Forelimb muscle (tissue), 1 donor: ENCODE data around the gene PSMC3IP. TPM values are rescaled to one million over a fixed set of nuclear protein-coding genes. Genes with fewer than 3 reads are reported as not detected.

ENCODE experiments used
- DNase-seq: peaks from one replicate; pipeline ENCODE4 v3.0.0-alpha.2; 2013; ENCODE audit warnings: low read depth
- polyA plus RNA-seq: library from polyadenylated mRNA; unstranded; fragments of 120-200 nt; gene quantifications from one replicate; pipeline ENCODE4 v1.2.1, GENCODE V29; 2013; ENCODE audit not compliant: insufficient read length

PSMC3IP gene
- polyA plus RNA-seq, 1 donor: 9.3 TPM

GRCh38 chr17:42585353-42585752 lies 7.8 kb upstream of the PSMC3IP start:
- DNase-seq: no peak

- DNase-seq: no peak
Measured at GRCh38 chr17:42584880-42585279, 7.4 kb upstream of the PSMC3IP start.

GRCh38 chr17:42581744-42582270 lies 4.3 kb upstream of the PSMC3IP start:
- DNase-seq: no peak

DNA sequence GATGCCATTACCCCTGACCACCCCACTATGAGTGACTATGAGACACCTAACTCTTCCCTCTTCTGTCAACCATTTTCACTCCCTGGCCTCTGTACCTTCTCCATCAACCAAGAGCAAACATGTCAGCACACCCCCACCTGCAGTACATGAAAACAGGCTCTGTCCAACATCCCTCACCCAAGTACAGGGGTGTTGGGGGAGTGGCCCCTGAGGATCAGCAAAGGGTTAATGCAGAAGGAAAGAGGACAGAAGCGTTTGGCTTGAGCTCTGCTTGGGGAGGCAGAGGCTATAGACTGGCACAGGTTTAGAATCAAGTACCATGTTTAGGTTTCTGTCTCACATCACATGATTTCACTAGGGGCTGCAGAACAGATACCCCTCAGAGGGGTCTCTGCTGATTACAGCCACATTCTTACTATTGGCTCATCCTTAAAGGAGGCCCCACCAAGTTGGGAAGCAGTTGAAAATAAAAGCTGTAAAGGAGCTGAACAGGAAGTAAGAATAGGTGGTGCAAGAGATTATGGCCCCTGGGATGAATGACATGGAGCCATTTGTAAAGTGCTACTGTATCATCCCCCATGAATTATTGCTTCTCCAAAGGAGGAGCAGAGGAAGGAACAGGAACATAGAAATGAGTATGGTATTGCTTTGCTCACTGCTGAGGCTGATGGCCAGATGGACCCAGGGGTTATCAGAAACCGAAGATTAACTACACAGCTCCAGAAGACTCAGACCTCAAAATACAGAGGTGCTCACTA lies 2.4 kb upstream of the PSMC3IP start:
- DNase-seq: no peak

DNA sequence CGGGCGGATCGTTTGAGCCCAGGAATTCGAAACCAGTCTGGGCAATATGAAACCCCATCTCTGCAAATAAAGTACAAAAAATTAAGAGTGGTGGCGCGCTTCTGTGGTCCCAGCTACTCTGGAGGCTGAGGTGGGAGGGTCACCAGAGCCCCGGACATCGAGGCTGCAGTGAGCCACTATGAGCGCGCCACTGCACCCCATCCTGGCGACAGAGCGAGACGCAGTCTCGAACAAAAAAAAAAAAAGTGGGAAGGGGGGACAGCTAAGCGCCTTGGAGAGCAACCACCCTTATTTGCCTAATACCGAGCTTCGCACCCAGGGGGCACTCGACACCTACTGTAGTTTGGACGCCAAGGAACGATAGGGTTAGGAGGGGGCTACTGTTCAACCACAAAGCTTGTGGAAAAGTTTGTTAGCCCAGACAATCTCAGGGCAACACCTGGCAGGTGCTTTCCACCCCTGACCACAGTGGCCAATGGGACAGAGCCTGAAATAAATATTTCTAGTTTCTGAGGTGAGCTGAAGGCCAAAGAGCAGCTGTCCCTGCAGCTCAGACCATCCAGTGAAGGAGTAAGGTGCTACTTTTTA lies 847 bp upstream of the PSMC3IP start:
- DNase-seq: no peak

DNA sequence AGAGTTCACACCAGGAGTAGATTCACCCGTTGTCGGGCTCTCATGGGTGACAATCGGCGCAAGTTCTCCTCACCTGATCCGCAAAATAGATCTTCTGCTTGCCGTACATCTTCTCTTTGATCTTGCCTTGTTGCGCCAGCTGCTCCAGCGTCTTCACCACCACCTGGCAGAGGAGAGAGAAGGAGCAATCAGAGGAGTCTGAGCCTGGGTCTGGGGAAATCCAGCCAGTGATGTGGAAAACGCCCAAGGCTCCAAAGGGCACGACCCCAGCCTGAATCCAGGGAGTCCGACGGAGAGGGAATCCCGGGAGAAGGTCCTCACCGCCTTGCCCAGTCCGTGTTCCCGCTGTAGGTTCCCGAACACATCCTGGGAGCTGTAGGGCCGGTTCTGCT lies 393 bp downstream of the PSMC3IP start:
- DNase-seq: no peak

DNA sequence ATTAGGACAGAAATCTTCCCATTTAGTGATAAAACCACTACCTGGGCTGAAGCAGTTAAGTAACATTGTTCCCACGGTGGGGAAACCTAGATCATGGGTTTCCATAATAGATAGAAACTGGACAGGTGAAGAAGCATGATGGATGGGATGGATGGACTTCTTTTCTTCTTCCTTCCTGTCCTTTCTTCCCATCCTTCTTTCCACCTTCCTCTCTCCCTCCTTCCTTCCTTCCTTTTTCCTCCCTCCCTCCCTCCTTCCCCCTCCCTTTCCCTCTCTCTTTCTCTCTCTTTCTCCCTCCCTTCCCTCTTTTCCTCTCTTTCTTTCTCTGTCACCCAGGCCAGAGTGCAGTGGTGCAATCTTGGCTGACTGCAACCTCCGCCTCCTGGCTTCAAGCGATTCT lies 3.1 kb downstream of the PSMC3IP start:
- DNase-seq: no peak

DNA sequence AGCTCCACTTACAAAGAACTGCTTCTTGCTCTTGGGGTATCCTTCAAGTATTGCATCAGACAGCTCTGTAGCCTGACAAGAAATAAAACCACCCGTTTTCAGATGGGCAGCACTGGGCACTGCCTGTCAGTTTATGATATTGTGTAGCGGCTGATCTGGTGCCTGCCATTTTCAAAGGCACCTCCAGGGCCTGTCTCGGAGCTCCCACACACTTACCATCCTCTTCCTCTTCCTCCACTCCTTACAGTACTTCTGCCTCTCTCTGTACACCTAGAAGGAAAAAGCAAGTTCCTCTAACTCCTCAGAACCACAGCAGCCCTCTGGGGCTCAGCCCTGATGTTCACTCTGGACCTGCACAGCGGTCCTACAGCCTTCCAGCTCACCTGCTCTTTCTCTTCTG lies 4.4 kb downstream of the PSMC3IP start:
- no peak for DNase-seq

DNA sequence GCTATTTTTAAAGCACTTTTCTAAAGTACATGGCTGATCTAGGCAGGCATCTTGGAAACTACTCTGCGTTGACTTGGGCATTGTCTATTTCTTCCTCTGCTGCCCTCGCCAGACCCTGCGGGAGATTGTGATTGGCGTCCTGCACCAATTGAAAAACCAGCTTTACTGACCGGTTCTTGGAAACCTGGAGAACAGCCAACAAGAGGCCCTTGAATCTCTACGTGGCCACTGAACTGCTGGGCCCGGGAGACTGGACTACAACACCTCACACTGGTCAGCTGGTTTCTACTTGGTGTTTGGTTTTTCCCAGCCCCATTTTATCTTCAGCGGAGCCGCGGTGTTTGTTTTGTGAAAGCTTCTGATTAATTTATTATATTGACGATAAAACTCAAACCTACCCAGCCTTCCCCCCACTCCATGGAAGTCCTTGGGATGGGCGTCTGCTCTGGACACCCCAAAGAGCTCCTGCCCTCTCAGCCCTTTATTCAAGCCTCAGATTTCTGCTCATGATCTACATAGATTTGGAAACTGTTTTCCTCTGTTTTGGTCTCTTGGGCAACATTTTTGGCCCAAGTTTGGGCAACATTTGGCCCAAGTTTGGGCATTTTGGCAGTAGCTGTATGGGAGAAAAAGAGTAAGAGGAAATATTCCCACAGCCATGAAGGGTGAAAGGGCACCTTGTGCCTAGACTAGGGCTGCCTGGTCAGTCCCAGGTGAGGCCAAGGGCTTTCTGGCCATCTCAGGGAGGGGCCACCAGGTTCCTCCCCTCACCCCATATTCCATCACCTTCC lies 5.9 kb downstream of the PSMC3IP start:
- DNase-seq: no peak

- DNase-seq: no peak
Measured at GRCh38 chr17:42568341-42569111, 9.0 kb downstream of the PSMC3IP start.

DNA sequence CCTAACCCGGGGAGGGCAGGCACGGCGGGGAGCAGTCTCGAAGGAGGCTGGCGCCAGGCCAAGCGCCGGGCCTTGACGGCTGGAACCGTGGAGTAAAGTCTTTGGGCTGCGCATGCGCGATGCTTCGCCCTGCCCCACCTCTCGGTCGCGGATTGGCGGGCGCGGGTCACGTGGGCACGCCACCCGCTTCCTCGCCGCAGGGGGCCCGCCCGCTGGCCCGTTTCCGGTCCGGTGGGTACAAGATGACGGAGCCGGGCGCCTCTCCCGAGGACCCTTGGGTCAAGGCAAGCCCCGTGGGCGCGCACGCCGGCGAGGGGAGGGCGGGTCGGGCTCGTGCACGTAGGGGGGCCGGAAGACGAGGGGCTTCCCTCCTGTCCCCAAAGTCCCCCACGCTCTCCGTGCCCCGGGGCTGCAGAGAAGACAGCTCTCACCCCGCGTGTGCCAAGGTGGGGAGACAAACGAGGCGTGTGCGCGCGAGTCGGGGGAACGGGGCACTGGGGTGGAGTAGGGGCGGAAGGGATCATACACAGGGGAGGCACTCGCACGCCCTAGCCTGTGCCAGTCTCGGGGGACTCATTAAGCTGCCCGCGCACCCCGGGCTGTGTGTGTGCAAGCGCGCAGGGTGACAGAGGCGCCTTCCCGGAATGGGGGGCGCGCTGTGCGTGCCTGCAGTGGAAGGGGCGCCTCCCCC lies 10.5 kb downstream of the PSMC3IP start, which contains the start of gene MLX:
MLX (plus strand) TSS at position 218 of the 691 bp plus-strand sequence; CDS start at position 243, 25 bp downstream.
- peak; percentile 71 for DNase-seq

GRCh38 chr17:42566215-42566882 lies 11.2 kb downstream of the PSMC3IP start:
- DNase-seq: no peak

DNA sequence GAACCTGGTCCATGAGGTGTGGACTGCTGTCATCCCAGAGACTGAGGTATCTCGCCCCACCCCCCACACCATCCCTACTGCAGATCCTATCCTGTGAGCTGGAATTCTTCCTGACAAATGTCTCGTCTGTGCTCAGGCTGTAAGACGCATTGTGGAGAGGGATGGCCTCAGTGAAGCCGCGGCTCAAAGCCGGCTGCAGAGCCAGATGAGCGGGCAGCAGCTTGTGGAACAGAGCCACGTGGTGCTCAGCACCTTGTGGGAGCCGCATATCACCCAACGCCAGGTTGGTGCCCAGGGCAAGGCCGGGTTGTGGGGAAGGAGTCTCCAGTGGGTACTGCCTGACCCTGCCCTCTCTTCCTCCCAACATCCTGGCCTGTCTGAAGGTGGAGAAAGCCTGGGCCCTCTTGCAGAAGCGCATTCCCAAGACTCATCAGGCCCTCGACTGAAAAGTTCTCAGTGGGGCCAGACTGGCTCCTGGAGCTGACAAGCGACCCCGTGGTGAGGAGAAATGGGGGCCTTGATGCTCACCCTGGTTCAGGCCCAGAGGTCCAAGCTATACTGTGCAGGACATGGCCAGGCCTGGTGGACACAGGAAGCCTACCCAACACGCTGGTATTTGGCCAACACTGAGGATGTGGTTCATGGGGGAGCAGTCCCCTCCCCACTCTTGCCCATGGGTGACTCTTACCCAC lies 11.9 kb downstream of the PSMC3IP start:
- no peak for DNase-seq

GRCh38 chr17:42564815-42565522 lies 12.6 kb downstream of the PSMC3IP start:
- DNase-seq: no peak

DNA sequence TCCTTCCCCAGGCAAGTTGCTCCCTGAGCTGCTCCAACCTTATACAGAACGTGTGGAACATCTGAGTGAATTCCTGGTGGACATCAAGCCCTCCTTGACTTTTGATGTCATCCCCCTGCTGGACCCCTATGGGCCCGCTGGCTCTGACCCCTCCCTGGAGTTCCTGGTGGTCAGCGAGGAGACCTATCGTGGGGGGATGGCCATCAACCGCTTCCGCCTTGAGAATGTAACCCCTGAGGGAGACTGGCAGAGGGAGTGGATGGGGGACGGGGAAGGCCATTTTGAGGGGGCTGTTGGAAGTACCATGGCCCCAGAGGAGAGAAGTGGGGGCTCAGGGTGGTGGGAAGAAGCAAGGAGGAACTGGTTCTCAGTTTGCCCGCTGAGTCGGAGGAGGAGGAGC lies 13.6 kb downstream of the PSMC3IP start:
- DNase-seq: no peak

- no peak for DNase-seq
Measured at GRCh38 chr17:42563543-42563942, 14.0 kb downstream of the PSMC3IP start.

GRCh38 chr17:42563143-42563509 lies 14.4 kb downstream of the PSMC3IP start:
- no peak for DNase-seq

GRCh38 chr17:42562388-42563142 lies 15.0 kb downstream of the PSMC3IP start:
- DNase-seq: no peak
